MCF 10A (cell line): ENCODE data around the gene LDLRAD4. TPM values are rescaled to one million over a fixed set of nuclear protein-coding genes. Genes with fewer than 3 reads are reported as not detected.

ENCODE experiments used
- BruUV-seq: library from RNA; stranded (reverse); fragments of 400-500 nt; replicated peaks from 2 replicates; lab custom pipeline; 2021; lab: Mats Ljungman, UMichigan
- CTCF ChIA-PET: fragments of 300-600 bp; sonication (Branson Sonifier 250); formaldehyde crosslinking; extraction: SDS; loops from one replicate; lab custom pipeline; 2021; ENCODE audit warnings: antibody characterized with exemption, inconsistent platforms; lab: Yijun Ruan, JAX
- POLR2A ChIA-PET: fragments of 300-600, 350-650 bp; sonication (Branson Sonifier 250); formaldehyde crosslinking; extraction: SDS; loops from one replicate; lab custom pipeline; 2020; ENCODE audit warnings: antibody characterized with exemption, inconsistent platforms; lab: Yijun Ruan, JAX
- DNase-seq: peaks from one replicate; pipeline ENCODE4 v3.0.0-alpha.2; 2018; ENCODE audit not compliant: unreplicated experiment
- H3K27ac Mint-ChIP-seq: one replicate; pipeline ENCODE4 v1.8.0; 2022; ENCODE audit warnings: mild to moderate bottlenecking, low read depth, mixed read lengths; ENCODE audit not compliant: unreplicated experiment
- H3K27me3 Mint-ChIP-seq: one replicate; pipeline ENCODE4 v1.8.0; 2022; ENCODE audit warnings: mixed read lengths; ENCODE audit not compliant: insufficient read depth, unreplicated experiment
- H3K36me3 Mint-ChIP-seq: one replicate; pipeline ENCODE4 v1.8.0; 2022; ENCODE audit warnings: mild to moderate bottlenecking, moderate library complexity, mixed read lengths; ENCODE audit not compliant: insufficient read depth, unreplicated experiment
- H3K4me1 Mint-ChIP-seq: one replicate; pipeline ENCODE4 v1.8.0; 2022; ENCODE audit warnings: mixed read lengths; ENCODE audit not compliant: insufficient read depth, unreplicated experiment
- H3K4me3 Mint-ChIP-seq: one replicate; pipeline ENCODE4 v1.8.0; 2022; ENCODE audit warnings: mild to moderate bottlenecking, moderate library complexity, mixed read lengths; ENCODE audit not compliant: unreplicated experiment
- H3K9me3 Mint-ChIP-seq: one replicate; pipeline ENCODE4 v1.8.0; 2022; ENCODE audit warnings: mixed read lengths; ENCODE audit not compliant: unreplicated experiment
- intact Hi-C: fragments of 100-400 bp; cut with micrococcal nuclease; formaldehyde crosslinking; loops from 2 replicates; pipeline ENCODE4 v1.14.1; 2022
- total RNA-seq: library from RNA; stranded (reverse); gene quantifications from 2 replicates; pipeline ENCODE4 v1.2.3, GENCODE V29; 2022
- TF ChIP-seq, protein P1 (sequence below): fragments of 200-600 bp; IDR thresholded peaks from one replicate; pipeline ENCODE4 v1.8.0; 2022; ENCODE audit warnings: antibody characterized with exemption, mild to moderate bottlenecking; ENCODE audit not compliant: unreplicated experiment

Gene LDLRAD4
- total RNA-seq, 1 experiment from 2014 or later: not detected

DNA sequence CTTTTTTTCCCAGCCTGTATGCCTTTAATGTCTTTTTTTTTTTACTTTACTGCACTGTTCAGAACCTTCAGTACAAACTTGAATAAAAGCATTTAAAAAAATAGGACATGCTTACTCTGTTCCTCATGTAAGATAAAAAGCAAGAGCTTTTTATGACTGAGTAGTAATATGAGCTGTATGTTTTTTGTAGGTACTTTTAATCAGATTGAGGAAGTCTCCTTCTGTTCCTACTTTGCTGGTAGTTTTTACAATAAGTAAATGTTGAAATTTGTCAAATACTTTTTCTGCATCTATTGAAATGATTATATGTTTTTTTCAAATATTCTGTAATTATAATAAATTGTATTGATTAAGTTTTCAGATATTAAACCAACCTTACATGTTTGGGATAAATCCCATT lies 318.0 kb downstream of the LDLRAD4 start:
- TF ChIP-seq, protein P1, sequence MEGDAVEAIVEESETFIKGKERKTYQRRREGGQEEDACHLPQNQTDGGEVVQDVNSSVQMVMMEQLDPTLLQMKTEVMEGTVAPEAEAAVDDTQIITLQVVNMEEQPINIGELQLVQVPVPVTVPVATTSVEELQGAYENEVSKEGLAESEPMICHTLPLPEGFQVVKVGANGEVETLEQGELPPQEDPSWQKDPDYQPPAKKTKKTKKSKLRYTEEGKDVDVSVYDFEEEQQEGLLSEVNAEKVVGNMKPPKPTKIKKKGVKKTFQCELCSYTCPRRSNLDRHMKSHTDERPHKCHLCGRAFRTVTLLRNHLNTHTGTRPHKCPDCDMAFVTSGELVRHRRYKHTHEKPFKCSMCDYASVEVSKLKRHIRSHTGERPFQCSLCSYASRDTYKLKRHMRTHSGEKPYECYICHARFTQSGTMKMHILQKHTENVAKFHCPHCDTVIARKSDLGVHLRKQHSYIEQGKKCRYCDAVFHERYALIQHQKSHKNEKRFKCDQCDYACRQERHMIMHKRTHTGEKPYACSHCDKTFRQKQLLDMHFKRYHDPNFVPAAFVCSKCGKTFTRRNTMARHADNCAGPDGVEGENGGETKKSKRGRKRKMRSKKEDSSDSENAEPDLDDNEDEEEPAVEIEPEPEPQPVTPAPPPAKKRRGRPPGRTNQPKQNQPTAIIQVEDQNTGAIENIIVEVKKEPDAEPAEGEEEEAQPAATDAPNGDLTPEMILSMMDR: no peak
- CTCF ChIA-PET: interaction anchor here (0.8 to 1.9 kb wide), 3 partner anchors 11 to 321 kb away, joined by 3 to 9 read pairs (median 7); no protein-coding TSS in a partner anchor
- no peaks in the 10 kb centered on the region for H3K4me1 Mint-ChIP-seq
- no TSS peak for BruUV-seq
- no peak overlapping the region for H3K27ac Mint-ChIP-seq
- no peaks in the 10 kb centered on the region for H3K36me3 Mint-ChIP-seq
- DNase-seq: no peak
- no peaks in the 10 kb centered on the region for H3K27me3 Mint-ChIP-seq
- no peak overlapping the region for H3K4me3 Mint-ChIP-seq
- peaks cover 3% of the 10 kb centered on the region for H3K9me3 Mint-ChIP-seq
- POLR2A ChIA-PET: no interaction called here
- intact Hi-C loops: no loop called here

GRCh38 chr18:13537022-13537780 lies 318.6 kb downstream of the LDLRAD4 start:
- no peaks in the 10 kb centered on the region for H3K9me3 Mint-ChIP-seq
- ChIA-PET POLR2A (no interaction called here), CTCF (interaction anchor here (0.8 to 1.9 kb wide), 2 partner anchors 10 to 321 kb away, joined by 3 to 7 read pairs; no protein-coding TSS in a partner anchor)
- DNase-seq: no peak
- no TSS peak for BruUV-seq
- no peaks in the 10 kb centered on the region for H3K27me3 Mint-ChIP-seq
- H3K4me3 Mint-ChIP-seq: no peak overlapping the region
- H3K36me3 Mint-ChIP-seq: no peaks in the 10 kb centered on the region
- H3K27ac Mint-ChIP-seq: no peak overlapping the region
- intact Hi-C loops: no loop called here
- H3K4me1 Mint-ChIP-seq: no peaks in the 10 kb centered on the region
- TF ChIP-seq, protein P1: no peak

DNA sequence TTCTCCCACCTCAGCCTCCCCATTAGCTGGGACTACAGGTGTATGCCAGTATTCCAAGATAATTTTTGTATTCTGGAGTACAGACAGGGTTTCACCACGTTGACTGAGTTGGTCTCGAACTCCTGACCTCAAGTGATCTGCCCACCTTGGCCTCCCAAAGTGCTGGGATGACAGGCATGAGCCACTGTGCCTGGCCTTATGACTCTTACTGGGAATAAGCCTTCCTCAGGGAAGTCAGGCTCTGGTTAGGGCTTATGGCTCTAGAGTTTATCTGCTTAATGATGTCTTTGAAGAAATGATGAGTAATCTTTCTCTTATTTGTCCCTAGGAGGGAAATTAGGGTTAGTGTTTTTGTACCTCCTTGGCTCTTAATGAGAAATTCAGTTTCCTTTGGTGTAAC lies 320.1 kb downstream of the LDLRAD4 start:
- no peaks in the 10 kb centered on the region for H3K27me3 Mint-ChIP-seq
- H3K4me1 Mint-ChIP-seq: no peaks in the 10 kb centered on the region
- ChIA-PET POLR2A (interaction anchor here (0.7 to 1.5 kb wide), 2 partner anchors 11 to 61 kb away, joined by 3 read pairs; no protein-coding TSS in a partner anchor), CTCF (interaction anchor here (0.9 to 1.1 kb wide), 2 partner anchors 11 to 20 kb away, joined by 3 to 6 read pairs; no protein-coding TSS in a partner anchor)
- no peaks in the 10 kb centered on the region for H3K9me3 Mint-ChIP-seq
- DNase-seq: no peak
- TF ChIP-seq, protein P1: no peak
- H3K36me3 Mint-ChIP-seq: no peaks in the 10 kb centered on the region
- no TSS peak for BruUV-seq
- no peak overlapping the region for H3K4me3 Mint-ChIP-seq
- no peak overlapping the region for H3K27ac Mint-ChIP-seq
- intact Hi-C loops: no loop called here

DNA sequence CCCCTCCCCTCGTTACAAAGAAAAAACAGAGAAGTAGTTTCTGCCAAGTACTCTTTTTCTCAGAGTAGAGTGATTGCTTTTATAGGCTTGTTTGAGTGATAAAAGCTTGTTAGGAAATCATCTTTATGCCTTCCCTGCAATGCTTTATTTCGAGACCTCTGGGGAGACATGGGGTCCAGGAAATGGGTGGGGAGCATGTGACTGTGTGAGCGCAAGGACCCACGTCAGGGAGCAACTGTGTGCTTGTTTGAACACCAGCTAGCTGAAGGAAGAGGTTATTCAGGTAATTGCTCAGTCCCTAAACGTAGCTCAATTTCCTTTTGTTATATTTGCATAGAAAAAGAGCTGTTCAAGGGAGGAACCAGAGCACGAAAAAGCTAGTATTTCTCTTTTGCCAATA lies 320.5 kb downstream of the LDLRAD4 start:
- POLR2A ChIA-PET: interaction anchor here (1.5 kb wide), 1 partner anchor 11 kb away, joined by 3 read pairs; no protein-coding TSS in a partner anchor

More for the DNA sequence above, 320.5 kb downstream of the LDLRAD4 start:
- TF ChIP-seq, protein P1: no peak
- CTCF ChIA-PET: interaction anchor here (0.9 kb wide), 1 partner anchor 19 kb away, joined by 3 read pairs; no protein-coding TSS in a partner anchor
- no peak for DNase-seq
- Mint-ChIP-seq H3K4me3 (no peak overlapping the region), H3K9me3 (no peaks in the 10 kb centered on the region), H3K36me3 (no peaks in the 10 kb centered on the region), H3K4me1 (no peaks in the 10 kb centered on the region), H3K27me3 (no peaks in the 10 kb centered on the region), H3K27ac (no peak overlapping the region)
- BruUV-seq: no TSS peak
- intact Hi-C loops: no loop called here
